WTC11 (cell line): ENCODE measurements around the gene MORN1. TPM values are rescaled to one million over a fixed set of nuclear protein-coding genes. Genes with fewer than 3 reads are reported as not detected.

Experiments
- ATAC-seq: fragments of 200-7000 bp; cut with Tn5 transposase; 2 replicates; pipeline ENCODE4 v1.10.0; 2021; ENCODE audit warnings: mild to moderate bottlenecking, moderate library complexity
- CTCF ChIA-PET: fragments of 300-600 bp; sonication (Branson Sonifier 250); formaldehyde crosslinking; loops from one replicate; lab custom pipeline; 2021; ENCODE audit warnings: antibody characterized with exemption; lab: Charles Lee
- POLR2A ChIA-PET: fragments of 350-600 bp; sonication (Branson Sonifier 250); formaldehyde crosslinking; loops from one replicate; lab custom pipeline; 2021; ENCODE audit warnings: antibody characterized with exemption; lab: Charles Lee
- DNase-seq: peaks from one replicate; pipeline ENCODE4 v3.0.0; 2021; ENCODE audit warnings: low spot score
- H3K27ac Mint-ChIP-seq: 2 replicates; pipeline ENCODE4 v1.8.0; 2021; ENCODE audit warnings: mixed read lengths
- H3K27me3 Mint-ChIP-seq: 2 replicates; pipeline ENCODE4 v1.8.0; 2021; ENCODE audit warnings: low read depth, mild to moderate bottlenecking, moderate library complexity, mixed read lengths
- H3K36me3 Mint-ChIP-seq: 2 replicates; pipeline ENCODE4 v1.8.0; 2021; ENCODE audit warnings: mixed read lengths
- H3K4me1 Mint-ChIP-seq: 2 replicates; pipeline ENCODE4 v1.8.0; 2022; ENCODE audit warnings: mixed read lengths
- H3K4me3 Mint-ChIP-seq: 2 replicates; pipeline ENCODE4 v1.8.0; 2021; ENCODE audit warnings: mild to moderate bottlenecking, moderate library complexity, mixed read lengths
- H3K9me3 Mint-ChIP-seq: 2 replicates; pipeline ENCODE4 v1.8.0; 2021; ENCODE audit warnings: mixed read lengths
- AFF4 ChIP-seq: sonication (generic); formaldehyde crosslinking; IDR thresholded peaks from 2 replicates; pipeline ENCODE4 v1.8.1; 2023; ENCODE audit warnings: mild to moderate bottlenecking, missing genetic modification reagents, borderline replicate concordance
- ATF1 ChIP-seq: sonication (generic); formaldehyde crosslinking; IDR thresholded peaks from 2 replicates; pipeline ENCODE4 v1.8.1; 2023; ENCODE audit warnings: mild to moderate bottlenecking, moderate library complexity, missing genetic modification reagents
- CREM ChIP-seq: sonication (generic); formaldehyde crosslinking; IDR thresholded peaks from 2 replicates; pipeline ENCODE4 v1.8.1; 2022; ENCODE audit warnings: mild to moderate bottlenecking, missing genetic modification reagents, moderate library complexity
- EMX1 ChIP-seq: fragments of 250-450 bp; sonication (Bioruptor Pico); IDR thresholded peaks from 2 replicates; pipeline ENCODE4 v1.8.0; 2021; ENCODE audit warnings: mild to moderate bottlenecking
- ETV6 ChIP-seq: sonication (generic); formaldehyde crosslinking; IDR thresholded peaks from 2 replicates; pipeline ENCODE4 v1.8.1; 2022; ENCODE audit warnings: mild to moderate bottlenecking, missing genetic modification reagents
- FOXP4 ChIP-seq: sonication (generic); formaldehyde crosslinking; IDR thresholded peaks from 2 replicates; pipeline ENCODE4 v1.8.0; 2022; ENCODE audit warnings: mild to moderate bottlenecking, missing genetic modification reagents
- IRF1 ChIP-seq: sonication (generic); formaldehyde crosslinking; IDR thresholded peaks from 2 replicates; pipeline ENCODE4 v1.8.0; 2023; ENCODE audit warnings: missing genetic modification reagents
- JUN ChIP-seq: sonication (generic); formaldehyde crosslinking; IDR thresholded peaks from 2 replicates; pipeline ENCODE4 v1.8.0; 2023; ENCODE audit warnings: mild to moderate bottlenecking, missing genetic modification reagents
- MXD4 ChIP-seq: fragments of 250-450 bp; sonication (Bioruptor Pico); IDR thresholded peaks from 2 replicates; pipeline ENCODE4 v1.8.0; 2021; ENCODE audit warnings: mild to moderate bottlenecking, moderate library complexity, borderline replicate concordance
- MYBL2 ChIP-seq: sonication (generic); formaldehyde crosslinking; IDR thresholded peaks from 2 replicates; pipeline ENCODE4 v1.8.1; 2023; ENCODE audit warnings: mild to moderate bottlenecking, moderate library complexity, missing genetic modification reagents
- NFATC4 ChIP-seq: fragments of 250-450 bp; sonication (Bioruptor Pico); IDR thresholded peaks from 2 replicates; pipeline ENCODE4 v1.9.0; 2021; ENCODE audit warnings: mild to moderate bottlenecking
- NR2C2 ChIP-seq: sonication (generic); formaldehyde crosslinking; IDR thresholded peaks from 2 replicates; pipeline ENCODE4 v1.8.0; 2022; ENCODE audit warnings: mild to moderate bottlenecking, missing genetic modification reagents
- TEAD1 ChIP-seq: sonication (generic); formaldehyde crosslinking; IDR thresholded peaks from 2 replicates; pipeline ENCODE4 v1.8.0; 2022; ENCODE audit warnings: mild to moderate bottlenecking, missing genetic modification reagents
- TEAD4 ChIP-seq: sonication (generic); formaldehyde crosslinking; IDR thresholded peaks from 2 replicates; pipeline ENCODE4 v1.8.0; 2022; ENCODE audit warnings: mild to moderate bottlenecking, missing genetic modification reagents
- TP53 ChIP-seq: sonication (generic); formaldehyde crosslinking; IDR thresholded peaks from 2 replicates; pipeline ENCODE4 v1.8.1; 2023; ENCODE audit warnings: mild to moderate bottlenecking, missing genetic modification reagents
- USF1 ChIP-seq: sonication (generic); formaldehyde crosslinking; IDR thresholded peaks from 2 replicates; pipeline ENCODE4 v1.8.0; 2022; ENCODE audit warnings: mild to moderate bottlenecking, missing genetic modification reagents
- ZNF138 ChIP-seq: sonication (generic); formaldehyde crosslinking; conservative IDR thresholded peaks from 2 replicates; pipeline ENCODE4 v1.8.1; 2022; ENCODE audit warnings: mild to moderate bottlenecking, moderate library complexity, missing genetic modification reagents
- ZNF219 ChIP-seq: sonication (generic); formaldehyde crosslinking; IDR thresholded peaks from 2 replicates; pipeline ENCODE4 v1.8.0; 2023; ENCODE audit warnings: missing genetic modification reagents, mild to moderate bottlenecking, borderline replicate concordance
- ZNF423 ChIP-seq: fragments of 250-450 bp; sonication (Bioruptor Pico); IDR thresholded peaks from 2 replicates; pipeline ENCODE4 v2.1.2; 2022; ENCODE audit warnings: mild to moderate bottlenecking, moderate library complexity
- ZNF512 ChIP-seq: sonication (generic); formaldehyde crosslinking; IDR thresholded peaks from 2 replicates; pipeline ENCODE4 v1.8.1; 2022; ENCODE audit warnings: missing genetic modification reagents, borderline replicate concordance
- ZSCAN18 ChIP-seq: fragments of 250-450 bp; sonication (Bioruptor Pico); IDR thresholded peaks from 2 replicates; pipeline ENCODE4 v2.1.2; 2022; ENCODE audit warnings: mild to moderate bottlenecking, moderate library complexity
- total RNA-seq: library from RNA; stranded (reverse); gene quantifications from 3 replicates; pipeline ENCODE4 v1.2.3, GENCODE V29; 2021

Gene MORN1
- total RNA-seq, 1 experiment from 2014 or later = 14.5 TPM

- no peak for TF ChIP-seq TEAD4 (CRISPR knock-in tag)
- TF ChIP-seq, all 79 proteins: peak for 0
Measured at GRCh38 chr1:2379733-2380404, 11.5 kb downstream of the MORN1 start (continued).

GRCh38 chr1:2378956-2379732 is 12.2 kb downstream of the MORN1 start:
- Mint-ChIP-seq H3K27ac (no peak overlapping the region), H3K27me3 (no peaks in the 10 kb centered on the region), H3K4me1 (no peaks in the 10 kb centered on the region), H3K4me3 (no peak overlapping the region), H3K36me3 (no peaks in the 10 kb centered on the region), H3K9me3 (no peaks in the 10 kb centered on the region)
- no peak for ATAC-seq
- POLR2A ChIA-PET = interaction anchor here (0.5 to 0.9 kb wide), 2 partner anchors 184 to 190 kb away, joined by 3 read pairs; partner anchors contain the start of gene FAAP20
- TF ChIP-seq MXD4 = no peak
- TF ChIP-seq NFATC4 = no peak
- DNase-seq = no peak
- CTCF ChIA-PET = interaction anchor here (0.7 to 6.4 kb wide), 3 partner anchors 180 to 205 kb away, joined by 3 to 170 read pairs (median 5); partner anchors contain the start of gene FAAP20

GRCh38 chr1:2378441-2378851 is 12.9 kb downstream of the MORN1 start:
- CTCF ChIA-PET = interaction anchor here (0.7 to 6.4 kb wide), 4 partner anchors 179 to 204 kb away, joined by 3 to 170 read pairs (median 6); partner anchors contain the start of gene FAAP20
- Mint-ChIP-seq H3K4me1 (no peaks in the 10 kb centered on the region), H3K27me3 (no peaks in the 10 kb centered on the region), H3K27ac (no peak overlapping the region), H3K4me3 (no peak overlapping the region), H3K36me3 (no peaks in the 10 kb centered on the region), H3K9me3 (no peaks in the 10 kb centered on the region)
- no peak for DNase-seq
- TF ChIP-seq ZNF219 = no peak
- no peak for TF ChIP-seq NR2C2 (CRISPR knock-in tag)
- no peak for TF ChIP-seq USF1 (CRISPR knock-in tag)
- no peak for TF ChIP-seq EMX1 (CRISPR knock-in tag)
- TF ChIP-seq ZNF512 (CRISPR knock-in tag) = no peak
- no peak for TF ChIP-seq ZNF423 (CRISPR knock-in tag)
- TF ChIP-seq MXD4 = no peak
- TF ChIP-seq AFF4 (CRISPR knock-in tag) = no peak
- no peak for TF ChIP-seq IRF1 (CRISPR knock-in tag)
- no peak for TF ChIP-seq ATF1 (CRISPR knock-in tag)
- no peak for TF ChIP-seq NFATC4
- TF ChIP-seq ETV6 (CRISPR knock-in tag) = no peak
- TF ChIP-seq TP53 (CRISPR knock-in tag) = no peak
- no peak for TF ChIP-seq FOXP4
- TF ChIP-seq JUN = no peak
- no peak for TF ChIP-seq CREM
- no peak for TF ChIP-seq ZNF138 (CRISPR knock-in tag)
- TF ChIP-seq TEAD1 = no peak
- no peak for TF ChIP-seq MYBL2 (CRISPR knock-in tag)
- TF ChIP-seq ZSCAN18 (CRISPR knock-in tag) = no peak
- ATAC-seq = no peak
- POLR2A ChIA-PET = interaction anchor here (0.9 kb wide), 1 partner anchor 184 kb away, joined by 3 read pairs; the partner anchor contains the start of gene FAAP20
